Activated T-cell treated with anti-CD3 and anti-CD28 coated beads, Interleukin-2, amount 50 U/mL, for 24 hours (primary cell): ENCODE data around the gene PLEKHH2.
"Not testable (repeated sequence)": the region's sequence is repeated elsewhere in the genome, so short reads cannot be mapped to it uniquely, and the experiment has no call there.

Experiments
- DNase-seq: peaks from one replicate; pipeline ENCODE4 v3.0.0-alpha.2; 2020
- H3K27ac Mint-ChIP-seq: 2 replicates; pipeline ENCODE4 v1.8.0; 2020; ENCODE audit warnings: mild to moderate bottlenecking, mixed read lengths
- H3K27me3 Mint-ChIP-seq: 2 replicates; pipeline ENCODE4 v1.8.0; 2020; ENCODE audit warnings: mixed read lengths
- H3K36me3 Mint-ChIP-seq: 2 replicates; pipeline ENCODE4 v1.8.0; 2020; ENCODE audit warnings: low read depth, mixed read lengths
- H3K4me1 Mint-ChIP-seq: 2 replicates; pipeline ENCODE4 v1.8.0; 2020; ENCODE audit warnings: low read depth, mixed read lengths
- H3K4me3 Mint-ChIP-seq: 2 replicates; pipeline ENCODE4 v1.8.0; 2020; ENCODE audit warnings: mild to moderate bottlenecking, moderate library complexity, mixed read lengths
- H3K9me3 Mint-ChIP-seq: 2 replicates; pipeline ENCODE4 v1.8.0; 2020; ENCODE audit warnings: mixed read lengths

Gene PLEKHH2

GRCh38 chr2:43717322-43717721 lies 80.3 kb downstream of the PLEKHH2 start:
- Mint-ChIP-seq H3K4me3 (no peak overlapping the region), H3K27me3 (no peaks in the 10 kb centered on the region), H3K36me3 (no peaks in the 10 kb centered on the region), H3K4me1 (no peaks in the 10 kb centered on the region), H3K9me3 (no peaks in the 10 kb centered on the region), H3K27ac (no peak overlapping the region)
- no peak for DNase-seq

GRCh38 chr2:43718530-43719124 lies 81.6 kb downstream of the PLEKHH2 start:
- Mint-ChIP-seq H3K4me3 (no peak overlapping the region), H3K9me3 (no peaks in the 10 kb centered on the region), H3K27ac (no peak overlapping the region), H3K36me3 (no peaks in the 10 kb centered on the region), H3K4me1 (no peaks in the 10 kb centered on the region), H3K27me3 (no peaks in the 10 kb centered on the region)
- no peak for DNase-seq

- Mint-ChIP-seq H3K27me3 (no peaks in the 10 kb centered on the region), H3K4me3 (no peak overlapping the region), H3K4me1 (no peaks in the 10 kb centered on the region), H3K9me3 (no peaks in the 10 kb centered on the region), H3K36me3 (no peaks in the 10 kb centered on the region), H3K27ac (no peak overlapping the region)
- no peak for DNase-seq
Observed at GRCh38 chr2:43724728-43725526, 87.9 kb downstream of the PLEKHH2 start.

- H3K36me3 Mint-ChIP-seq: no peaks in the 10 kb centered on the region
- no peaks in the 10 kb centered on the region for H3K27me3 Mint-ChIP-seq
- no peak overlapping the region for H3K27ac Mint-ChIP-seq
- no peak overlapping the region for H3K4me3 Mint-ChIP-seq
- H3K4me1 Mint-ChIP-seq: no peaks in the 10 kb centered on the region
- no peak for DNase-seq
- H3K9me3 Mint-ChIP-seq: no peaks in the 10 kb centered on the region
Observed at GRCh38 chr2:43725711-43726246, 88.7 kb downstream of the PLEKHH2 start.

- not testable (repeated sequence) for H3K36me3 Mint-ChIP-seq, H3K27me3 Mint-ChIP-seq, H3K4me1 Mint-ChIP-seq, DNase-seq, H3K9me3 Mint-ChIP-seq, H3K4me3 Mint-ChIP-seq, H3K27ac Mint-ChIP-seq
Observed at GRCh38 chr2:43726961-43727633, 90.0 kb downstream of the PLEKHH2 start.

- Mint-ChIP-seq H3K4me1 (no peaks in the 10 kb centered on the region), H3K36me3 (no peaks in the 10 kb centered on the region), H3K9me3 (no peaks in the 10 kb centered on the region), H3K27me3 (no peaks in the 10 kb centered on the region), H3K27ac (no peak overlapping the region), H3K4me3 (no peak overlapping the region)
- no peak for DNase-seq
Observed at GRCh38 chr2:43727634-43728014, 90.6 kb downstream of the PLEKHH2 start.

GRCh38 chr2:43729491-43730174 lies 92.6 kb downstream of the PLEKHH2 start:
- DNase-seq: no peak
- Mint-ChIP-seq H3K9me3 (no peaks in the 10 kb centered on the region), H3K36me3 (no peaks in the 10 kb centered on the region), H3K27me3 (no peaks in the 10 kb centered on the region), H3K4me1 (no peaks in the 10 kb centered on the region), H3K27ac (no peak overlapping the region), H3K4me3 (no peak overlapping the region)

GRCh38 chr2:43731211-43731610 lies 94.2 kb downstream of the PLEKHH2 start:
- Mint-ChIP-seq H3K9me3 (no peaks in the 10 kb centered on the region), H3K27ac (no peak overlapping the region), H3K27me3 (peaks cover 1% of the 10 kb centered on the region), H3K4me1 (no peaks in the 10 kb centered on the region), H3K36me3 (no peaks in the 10 kb centered on the region), H3K4me3 (no peak overlapping the region)
- DNase-seq: no peak

GRCh38 chr2:43736637-43737036 lies 99.6 kb downstream of the PLEKHH2 start:
- H3K4me1 Mint-ChIP-seq: no peaks in the 10 kb centered on the region
- H3K36me3 Mint-ChIP-seq: no peaks in the 10 kb centered on the region
- no peaks in the 10 kb centered on the region for H3K9me3 Mint-ChIP-seq
- H3K4me3 Mint-ChIP-seq: no peak overlapping the region
- no peak for DNase-seq
- no peak overlapping the region for H3K27ac Mint-ChIP-seq
- peaks cover 2% of the 10 kb centered on the region for H3K27me3 Mint-ChIP-seq

GRCh38 chr2:43737097-43737854 lies 100.2 kb downstream of the PLEKHH2 start:
- Mint-ChIP-seq H3K9me3 (no peaks in the 10 kb centered on the region), H3K36me3 (no peaks in the 10 kb centered on the region), H3K4me3 (no peak overlapping the region), H3K27me3 (peaks cover 2% of the 10 kb centered on the region), H3K4me1 (no peaks in the 10 kb centered on the region), H3K27ac (no peak overlapping the region)
- DNase-seq: no peak

GRCh38 chr2:43737855-43738254 lies 100.8 kb downstream of the PLEKHH2 start:
- Mint-ChIP-seq H3K9me3 (no peaks in the 10 kb centered on the region), H3K36me3 (no peaks in the 10 kb centered on the region), H3K4me1 (no peaks in the 10 kb centered on the region), H3K4me3 (no peak overlapping the region), H3K27me3 (peaks cover 2% of the 10 kb centered on the region), H3K27ac (no peak overlapping the region)
- no peak for DNase-seq

- H3K27ac Mint-ChIP-seq: no peak overlapping the region
- H3K36me3 Mint-ChIP-seq: no peaks in the 10 kb centered on the region
- no peaks in the 10 kb centered on the region for H3K9me3 Mint-ChIP-seq
- DNase-seq: no peak
- H3K4me1 Mint-ChIP-seq: no peaks in the 10 kb centered on the region
- no peak overlapping the region for H3K4me3 Mint-ChIP-seq
- H3K27me3 Mint-ChIP-seq: peaks cover 2% of the 10 kb centered on the region
Observed at GRCh38 chr2:43738257-43738656, 101.2 kb downstream of the PLEKHH2 start.

- Mint-ChIP-seq H3K4me1 (peaks cover 3% of the 10 kb centered on the region), H3K9me3 (no peaks in the 10 kb centered on the region), H3K27me3 (no peaks in the 10 kb centered on the region), H3K4me3 (no peak overlapping the region), H3K36me3 (no peaks in the 10 kb centered on the region), H3K27ac (no peak overlapping the region)
- no peak for DNase-seq
Observed at GRCh38 chr2:43743706-43744105, 106.6 kb downstream of the PLEKHH2 start.

- H3K27me3 Mint-ChIP-seq: no peaks in the 10 kb centered on the region
- peaks cover 3% of the 10 kb centered on the region for H3K4me1 Mint-ChIP-seq
- no peak overlapping the region for H3K4me3 Mint-ChIP-seq
- H3K36me3 Mint-ChIP-seq: no peaks in the 10 kb centered on the region
- H3K27ac Mint-ChIP-seq: no peak overlapping the region
- H3K9me3 Mint-ChIP-seq: no peaks in the 10 kb centered on the region
- DNase-seq: no peak
Observed at GRCh38 chr2:43745457-43745856, 108.4 kb downstream of the PLEKHH2 start.
